CD4-positive, alpha-beta T cell treated with Interleukin-12 subunit alpha and Interleukin-12 subunit beta, for 1 hour (primary cell): ENCODE measurements around the gene TNNT1.

Source experiments
- DNase-seq: peaks from one replicate; pipeline ENCODE4 v3.0.0-alpha.2; 2020

TNNT1 gene

DNA sequence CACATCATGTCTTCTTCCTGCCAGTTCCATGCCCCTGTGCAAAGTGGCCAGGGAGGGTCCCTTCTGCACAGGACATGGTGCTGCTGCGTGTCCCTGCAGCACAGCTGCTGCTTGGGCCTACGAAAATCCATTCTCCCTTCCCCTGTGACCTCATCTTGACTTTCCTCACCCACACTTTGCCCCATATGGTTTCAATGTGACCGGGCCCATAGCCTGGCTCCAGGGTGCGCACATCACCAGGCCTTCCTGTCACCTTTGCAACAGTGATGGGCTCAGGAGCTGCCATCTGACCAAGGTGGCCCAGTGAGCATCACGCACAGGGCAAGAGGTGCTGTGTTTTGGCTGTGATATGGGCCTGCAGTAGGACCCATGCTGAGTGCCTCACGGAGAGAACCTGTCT, 42.4 kb downstream of the TNNT1 start:
- DNase-seq, result no peak

GRCh38 chr19:55105237-55105636, 43.8 kb downstream of the TNNT1 start:
- no peak for DNase-seq

DNA sequence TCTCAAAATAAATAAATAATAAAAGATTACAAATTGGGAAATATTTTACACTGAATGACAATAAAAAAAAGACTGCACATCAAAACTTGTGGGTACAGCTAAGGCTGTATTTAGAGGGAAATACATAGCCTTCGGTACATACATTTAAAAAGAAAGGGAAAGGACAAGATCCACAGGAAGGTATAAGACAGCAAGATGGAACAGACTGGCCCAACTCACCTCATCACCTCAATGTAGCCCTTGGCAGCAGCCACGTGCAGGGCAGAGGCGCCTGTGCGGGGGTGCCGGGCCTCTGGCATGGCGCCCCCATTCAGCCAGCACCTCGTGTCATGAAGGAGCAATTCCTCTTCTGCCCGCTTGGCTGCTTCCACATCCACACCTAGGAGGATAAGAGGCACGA, 45.8 kb downstream of the TNNT1 start:
- DNase-seq, result no peak

GRCh38 chr19:55101261-55101660, 47.7 kb downstream of the TNNT1 start:
- no peak for DNase-seq

DNA sequence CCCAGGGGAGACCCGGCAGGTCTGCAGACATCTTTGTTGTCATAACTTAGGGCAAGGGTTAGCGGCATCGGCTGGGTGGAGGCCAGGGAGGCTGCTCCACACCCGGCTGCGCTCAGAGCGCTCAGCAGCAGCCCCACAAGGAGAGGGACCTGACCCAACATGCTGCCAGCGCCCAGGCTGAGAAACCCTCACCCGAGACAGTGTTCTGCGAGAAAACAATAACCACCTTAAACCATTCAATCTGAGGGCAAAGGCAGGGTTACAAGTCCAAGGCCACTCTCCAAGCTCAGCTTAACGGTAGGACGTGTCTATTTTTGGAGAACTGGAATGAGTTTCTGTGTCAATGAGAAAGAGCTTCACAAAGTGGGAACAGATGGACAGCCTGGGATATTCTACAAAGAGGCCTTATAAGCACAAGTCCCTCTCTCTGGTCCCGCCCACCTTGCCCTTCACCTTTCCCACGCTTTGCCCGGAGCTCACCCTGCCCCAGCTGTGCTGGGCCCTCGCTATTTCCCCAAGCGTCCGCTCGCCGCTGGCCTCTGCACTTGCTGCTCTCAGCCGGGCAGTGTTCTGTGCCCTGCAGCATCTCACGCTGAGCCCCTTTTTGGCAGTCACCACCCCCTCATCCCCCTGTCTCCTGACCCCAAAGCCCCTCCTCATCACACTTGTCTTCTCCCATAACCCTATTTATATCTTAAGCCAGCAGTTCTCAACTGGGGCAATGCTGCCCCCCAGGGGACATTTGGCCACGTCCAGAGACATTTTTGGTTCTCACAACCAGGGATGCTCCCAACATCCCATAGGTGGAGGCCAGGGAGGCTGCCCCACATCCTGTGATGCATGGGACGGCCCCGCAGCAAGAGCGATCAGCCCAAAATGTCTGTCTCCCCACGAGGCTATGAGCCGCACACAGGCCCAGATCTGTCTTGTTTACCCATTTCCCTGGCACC, 49.2 kb downstream of the TNNT1 start:
- no peak for DNase-seq

DNA sequence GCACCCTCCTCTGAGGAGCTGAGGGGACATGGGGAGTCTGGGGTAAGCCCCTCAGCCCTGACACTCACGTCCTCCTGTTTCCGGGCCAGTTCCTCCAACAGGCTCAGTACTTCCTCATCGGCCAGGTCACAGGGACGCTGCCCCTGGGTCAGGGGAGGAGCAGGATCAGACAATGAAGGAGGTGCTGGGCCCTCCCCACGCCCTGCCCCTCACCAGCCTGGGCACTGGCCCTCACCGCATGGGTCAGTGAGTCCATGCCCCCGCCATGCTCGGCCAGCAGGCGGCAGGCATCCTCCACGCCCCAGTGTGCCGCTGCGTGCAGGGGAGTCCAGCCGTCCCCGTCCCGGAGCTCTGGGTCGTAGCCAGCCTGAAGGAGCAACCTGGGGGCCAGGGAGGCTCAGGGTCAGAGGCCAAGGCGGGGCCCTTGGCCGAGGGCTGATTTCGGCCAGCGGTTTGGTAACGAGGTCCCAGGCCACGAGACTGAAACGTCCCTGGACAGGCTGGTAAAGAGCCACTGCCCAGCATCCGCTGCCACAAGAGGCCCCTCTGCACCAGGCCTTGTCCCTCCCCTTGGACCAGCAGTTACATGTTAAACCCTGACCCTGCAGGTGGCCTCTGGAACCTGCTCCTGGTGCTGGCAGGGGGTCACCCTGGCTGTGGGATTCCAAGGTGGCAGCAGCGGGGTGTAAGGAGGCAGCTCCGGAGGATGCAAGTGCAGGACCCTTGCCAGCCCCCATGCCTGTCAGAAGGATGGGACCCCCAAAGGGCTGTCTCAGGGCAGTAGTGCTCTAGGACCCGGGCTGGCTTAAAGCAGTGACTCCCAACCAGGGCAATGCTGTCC, 50.1 kb downstream of the TNNT1 start:
- DNase-seq, result no peak

DNA sequence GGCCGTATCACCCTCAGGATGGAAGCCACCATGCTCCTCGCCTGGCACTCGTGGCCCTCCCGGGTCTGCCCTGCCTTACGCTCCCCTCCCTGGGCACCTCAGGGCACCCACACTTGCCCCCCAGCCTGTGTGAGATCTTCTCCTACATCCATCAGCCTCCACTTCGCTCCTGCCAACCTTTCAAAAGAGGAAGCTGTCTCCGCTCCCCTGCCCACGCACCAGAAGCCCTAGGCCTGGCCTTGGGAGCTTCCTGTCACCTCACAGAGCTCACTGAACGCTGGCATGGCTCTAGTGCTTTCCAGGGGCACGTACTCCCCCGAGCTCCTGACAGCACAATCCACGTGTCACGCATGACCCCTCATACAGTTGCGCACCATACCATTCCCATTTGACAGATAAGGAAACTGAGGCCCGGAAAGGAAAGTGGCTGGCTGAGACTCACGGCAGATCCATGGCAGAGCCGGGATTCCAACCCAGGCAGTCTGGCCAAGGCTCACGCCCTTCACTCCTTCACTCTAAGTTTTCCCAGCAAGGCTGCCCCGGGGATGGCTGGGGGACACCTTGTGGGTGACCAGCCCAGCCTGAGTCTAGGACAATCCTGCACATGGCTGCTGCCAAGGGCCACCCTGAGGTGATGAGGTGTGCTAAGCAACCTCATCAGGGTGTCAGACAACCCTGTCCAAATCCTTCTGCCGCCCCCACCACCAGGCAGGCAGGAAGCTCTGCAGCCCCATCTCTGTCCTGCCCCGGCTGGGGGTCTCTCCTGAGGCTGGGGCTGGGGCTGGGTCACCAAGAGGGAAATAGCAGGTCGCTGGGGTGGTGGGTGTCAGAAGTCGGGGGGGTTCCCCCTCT, 50.9 kb downstream of the TNNT1 start:
- no peak for DNase-seq

GRCh38 chr19:55096061-55096701, 52.8 kb downstream of the TNNT1 start:
- no peak for DNase-seq

- no peak for DNase-seq
Observed at GRCh38 chr19:55095260-55096060, 53.5 kb downstream of the TNNT1 start.

GRCh38 chr19:55094456-55095259, 54.3 kb downstream of the TNNT1 start:
- no peak for DNase-seq

- no peak for DNase-seq
Observed at GRCh38 chr19:55092423-55093318, 56.3 kb downstream of the TNNT1 start.

DNA sequence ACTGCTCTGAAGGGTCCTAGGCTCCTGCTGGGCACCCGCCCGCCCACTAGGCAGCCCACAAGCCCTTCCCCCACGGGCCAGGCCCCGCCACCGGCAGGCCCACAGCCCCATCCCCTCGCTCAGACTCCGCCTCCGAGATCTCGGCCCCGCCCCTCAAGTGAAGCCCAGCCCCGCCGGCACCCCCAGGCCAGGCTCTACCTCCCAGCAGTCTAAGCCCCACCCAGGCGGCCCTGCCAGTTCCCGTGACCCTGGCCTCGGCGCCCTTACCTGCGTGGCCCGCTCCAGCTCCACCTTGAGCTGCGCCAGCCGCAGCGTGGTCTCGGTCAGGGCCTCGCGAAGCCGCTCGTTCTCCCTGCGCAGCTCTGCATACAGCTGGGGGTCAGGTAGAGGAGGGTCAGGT, 57.1 kb downstream of the TNNT1 start:
- no peak for DNase-seq

- DNase-seq, result no peak
Observed at GRCh38 chr19:55091126-55091910, 57.7 kb downstream of the TNNT1 start.

- no peak for DNase-seq
Observed at GRCh38 chr19:55090564-55090963, 58.4 kb downstream of the TNNT1 start.

DNA sequence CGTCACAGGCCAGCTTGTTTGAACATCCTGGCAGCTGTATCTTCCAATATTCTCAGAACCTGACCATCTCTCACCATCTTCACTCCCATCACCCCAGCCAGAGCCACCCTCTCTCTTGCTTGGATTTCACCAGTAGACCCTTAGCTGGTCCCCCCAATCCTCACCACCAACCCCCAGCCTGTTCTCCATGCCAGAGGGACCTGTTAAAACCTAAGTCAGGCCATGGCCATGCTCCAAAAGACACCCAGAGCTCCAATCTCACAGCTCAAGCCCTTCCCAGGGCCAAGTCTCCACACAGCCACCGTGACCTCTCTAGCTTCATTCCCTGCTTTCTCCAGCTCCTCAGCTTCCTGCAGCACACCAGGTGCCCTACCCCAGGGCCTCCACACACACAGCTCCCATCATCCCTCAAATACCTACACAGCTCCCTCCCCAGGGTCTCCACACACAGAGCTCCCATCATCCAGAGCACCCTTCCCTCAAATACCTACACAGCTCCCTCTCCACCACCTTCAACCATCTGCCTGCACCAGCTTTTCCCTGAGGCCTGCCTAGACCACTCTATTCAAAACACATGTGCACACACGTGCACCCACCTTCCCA, 59.6 kb downstream of the TNNT1 start:
- no peak for DNase-seq

DNA sequence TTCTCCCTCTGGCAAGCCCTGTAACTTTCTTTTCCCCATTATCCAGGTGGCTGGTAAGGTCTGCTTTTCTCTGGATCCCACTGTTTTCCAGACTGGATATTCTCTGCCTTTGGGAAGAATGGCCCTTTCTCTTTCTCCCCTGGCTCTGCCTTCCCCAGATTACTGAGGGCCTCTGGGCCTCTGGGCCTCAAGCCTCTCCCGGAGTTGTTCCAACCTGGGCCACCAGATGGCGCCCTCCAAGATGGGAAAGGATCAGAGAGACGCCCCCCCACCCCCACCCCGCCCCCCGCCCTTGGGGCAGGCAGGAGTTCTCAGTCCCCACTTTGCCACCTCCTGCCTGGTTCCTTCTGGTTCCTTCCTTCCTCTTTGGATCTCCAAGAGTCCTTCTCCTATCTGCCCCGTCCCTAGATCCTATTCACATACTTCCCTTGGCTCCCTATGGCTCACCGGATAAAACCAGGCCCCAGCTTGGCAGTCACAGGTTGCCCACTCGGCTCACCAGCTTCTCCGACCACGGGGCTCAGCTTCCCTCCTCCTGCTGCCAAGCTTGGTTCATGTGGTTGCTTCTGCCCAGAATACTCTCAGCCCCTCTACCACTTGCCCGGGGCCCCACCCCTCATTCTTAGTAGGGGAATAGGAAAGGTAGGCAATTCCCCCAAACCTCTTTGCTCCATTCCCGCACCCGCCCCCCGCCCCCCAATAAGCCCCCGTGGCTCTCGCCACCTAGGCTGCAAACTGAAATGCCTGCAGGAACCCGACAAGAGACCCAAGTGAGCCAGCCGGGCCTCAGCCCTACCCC, 60.3 kb downstream of the TNNT1 start:
- peak; percentile 77 for DNase-seq

DNA sequence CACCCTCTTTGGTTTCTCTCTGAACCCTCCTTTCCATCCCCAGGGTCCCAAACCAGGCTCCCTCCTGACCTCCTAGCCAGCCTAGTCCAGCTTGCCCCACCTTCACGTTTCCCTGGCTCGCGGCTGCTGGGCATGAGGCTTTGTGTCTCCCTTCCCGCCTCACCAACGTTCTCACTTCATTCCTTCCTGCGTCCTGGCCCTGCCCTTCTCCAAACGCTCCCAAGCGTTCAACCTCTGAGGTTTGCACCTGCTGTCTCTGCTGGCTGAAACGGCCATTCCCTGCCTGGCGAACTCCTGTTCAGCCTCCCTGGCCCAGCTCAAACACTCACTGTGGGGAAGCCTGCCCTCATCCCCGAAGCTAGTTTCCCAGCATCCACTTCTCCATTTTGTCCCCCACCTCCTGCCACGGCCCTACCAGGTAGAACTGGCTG, 61.0 kb downstream of the TNNT1 start:
- no peak for DNase-seq
